Measurements from ENCODE around the gene SLC27A1. TPM values are rescaled to one million over a fixed set of nuclear protein-coding genes. Genes with fewer than 3 reads are reported as not detected.
"Not testable (repeated sequence)": the region's sequence is repeated elsewhere in the genome, so short reads cannot be mapped to it uniquely, and the experiment has no call there.

The SLC27A1 gene
- total RNA-seq, 1 donor from 2014 or later, result 17.1 TPM

- no peak for DNase-seq (ENCODE audit: low spot score)
Observed at GRCh38 chr19:17510220-17510993, 40.1 kb downstream of the SLC27A1 start.

- peak; percentile 88 for DNase-seq (ENCODE audit: low spot score)
Observed at GRCh38 chr19:17511724-17512573, 41.6 kb downstream of the SLC27A1 start.

GRCh38 chr19:17512574-17512939 is 42.2 kb downstream of the SLC27A1 start:
- DNase-seq (ENCODE audit: low spot score), result no peak

- no peak for DNase-seq (ENCODE audit: low spot score)
Observed at GRCh38 chr19:17515408-17516149, 45.3 kb downstream of the SLC27A1 start.

- DNase-seq (ENCODE audit: low spot score), result no peak
Observed at GRCh38 chr19:17517898-17518297, 47.6 kb downstream of the SLC27A1 start.

GRCh38 chr19:17518654-17519053 is 48.3 kb downstream of the SLC27A1 start:
- not testable (repeated sequence) for DNase-seq (ENCODE audit: low spot score)

- DNase-seq (ENCODE audit: low spot score), result no peak
Observed at GRCh38 chr19:17519967-17520366, 49.6 kb downstream of the SLC27A1 start.

- DNase-seq (ENCODE audit: low spot score), result no peak
Observed at GRCh38 chr19:17520865-17521264, 50.5 kb downstream of the SLC27A1 start.

- DNase-seq (ENCODE audit: low spot score), result no peak
Observed at GRCh38 chr19:17522988-17523872, 52.9 kb downstream of the SLC27A1 start.

GRCh38 chr19:17524651-17525050 is 54.3 kb downstream of the SLC27A1 start:
- no peak for DNase-seq (ENCODE audit: low spot score)

GRCh38 chr19:17525141-17525540 is 54.8 kb downstream of the SLC27A1 start:
- DNase-seq (ENCODE audit: low spot score), result no peak

- no peak for DNase-seq (ENCODE audit: low spot score)
Observed at GRCh38 chr19:17526922-17527321, 56.6 kb downstream of the SLC27A1 start.

GRCh38 chr19:17527326-17527725 is 57.0 kb downstream of the SLC27A1 start:
- DNase-seq (ENCODE audit: low spot score), result no peak

GRCh38 chr19:17528610-17529009 is 58.3 kb downstream of the SLC27A1 start:
- DNase-seq (ENCODE audit: low spot score), result no peak

- DNase-seq (ENCODE audit: low spot score), result no peak
Observed at GRCh38 chr19:17529239-17530158, 59.2 kb downstream of the SLC27A1 start.

GRCh38 chr19:17530586-17530985 is 60.3 kb downstream of the SLC27A1 start:
- no peak for DNase-seq (ENCODE audit: low spot score)

GRCh38 chr19:17532116-17532515 is 61.8 kb downstream of the SLC27A1 start:
- no peak for DNase-seq (ENCODE audit: low spot score)

- no peak for DNase-seq (ENCODE audit: low spot score)
Observed at GRCh38 chr19:17532557-17532956, 62.2 kb downstream of the SLC27A1 start.

- DNase-seq (ENCODE audit: low spot score), result no peak
Observed at GRCh38 chr19:17534767-17535166, 64.4 kb downstream of the SLC27A1 start.

GRCh38 chr19:17536955-17537354 is 66.6 kb downstream of the SLC27A1 start:
- no peak for DNase-seq (ENCODE audit: low spot score)
